Body of pancreas (tissue), 4 donors: ENCODE measurements around the gene ARHGAP24. TPM values are rescaled to one million over a fixed set of nuclear protein-coding genes. Genes with fewer than 3 reads are reported as not detected.

Experiments used
- ATAC-seq: fragments of 150-250 bp; one replicate; pipeline ENCODE4 v1.9.1; 2016
- DNase-seq, 4 donors: peaks; one replicate each; pipeline ENCODE4 v3.0.0-alpha.2; 2019
- H3K27ac ChIP-seq, 4 donors: fragments of 200-600 bp; sonication (generic); 1 replicate in 3 of 4; 2 replicates in 1 of 4; pipeline versions ENCODE4 v1.5.1 to v1.6.1; 2016 to 2019; ENCODE audit warnings: mild to moderate bottlenecking in 1 of 4, mixed read lengths in 1 of 4, moderate library complexity in 1 of 4
- H3K27me3 ChIP-seq, 2 donors: fragments of 200-600 bp; sonication (generic); one replicate each; pipeline ENCODE4 v1.6.0; 2016; ENCODE audit warnings: mild to moderate bottlenecking in 1 of 2
- H3K36me3 ChIP-seq, 2 donors: fragments of 200-600 bp; sonication (generic); replicated peaks in 1 of 2; 2 replicates each; pipeline ENCODE4 v1.5.1; 2016; ENCODE audit warnings: low read depth in 2 of 2; ENCODE audit not compliant: insufficient read depth in 1 of 2
- H3K4me1 ChIP-seq: fragments of 200-600 bp; sonication (generic); one replicate; pipeline ENCODE4 v1.6.0; 2016
- H3K4me3 ChIP-seq, 2 donors: fragments of 200-600 bp; sonication (generic); 1 replicate in 1 of 2; 2 replicates in 1 of 2; pipeline ENCODE4 v1.5.1; 2016 to 2019
- H3K9me3 ChIP-seq, 3 donors: fragments of 200-600 bp; sonication (generic); 1 replicate in 2 of 3; 2 replicates in 1 of 3; pipeline ENCODE4 v1.5.1; 2016
- CTCF ChIP-seq, 7 experiments: fragments of 450-650 bp in 4 of 7; fragments of 200-600 bp in 3 of 7; sonication (generic) in 3 of 7; IDR thresholded peaks; one replicate each; pipeline ENCODE4 v1.5.1; 2016 to 2019; ENCODE audit warnings: antibody characterized with exemption in 7 of 7
- POLR2A ChIP-seq, 3 donors: fragments of 450-650 bp; IDR thresholded peaks; one replicate each; pipeline ENCODE4 v1.6.1; 2016; ENCODE audit warnings: antibody characterized with exemption in 3 of 3, mild to moderate bottlenecking in 2 of 3
- WGBS, 2 donors: methylation state at CpG; one replicate each; pipeline ENCODE4 v1.1.5; 2017; 5-methylcytosine and 5-hydroxymethylcytosine counted together
- intact Hi-C: fragments of 100-400 bp; cut with DNase I; formaldehyde crosslinking; loops from one replicate; pipeline ENCODE4 v1.15.1; 2023
- total RNA-seq, 2 donors: library from RNA; depleted of rRNA; stranded (reverse); fragments of >200 nt; gene quantifications; one replicate each; pipeline ENCODE4 v1.1.0, GENCODE V29; 2016

The ARHGAP24 gene
- total RNA-seq, 2 donors from 2014 or later = 43.3 to 113 TPM

GRCh38 chr4:85803856-85804255 lies 328.9 kb downstream of the ARHGAP24 start:
- H3K27ac ChIP-seq = no peak overlapping the region
- no peaks in the 10 kb centered on the region for H3K9me3 ChIP-seq
- no peaks in the 10 kb centered on the region for H3K27me3 ChIP-seq
- intact Hi-C loops = no loop called here
- H3K4me1 ChIP-seq = peaks cover 11% of the 10 kb centered on the region
- H3K4me3 ChIP-seq = no peak overlapping the region
- DNase-seq = no peak
- 61 to 74% methylated on average over 4 of the region's 4 CpGs for WGBS, 2 donors
- no peak for ATAC-seq
- TF ChIP-seq CTCF (IDR thresholded peaks at IDR 0.05) (no peak), POLR2A (IDR thresholded peaks at IDR 0.05) (no peak)
- H3K36me3 ChIP-seq = no peaks in the 10 kb centered on the region

GRCh38 chr4:85805891-85806290 lies 330.9 kb downstream of the ARHGAP24 start:
- WGBS, 2 donors = 67 to 75% methylated on average over 1 of the region's 1 CpG
- intact Hi-C loops = no loop called here

DNA sequence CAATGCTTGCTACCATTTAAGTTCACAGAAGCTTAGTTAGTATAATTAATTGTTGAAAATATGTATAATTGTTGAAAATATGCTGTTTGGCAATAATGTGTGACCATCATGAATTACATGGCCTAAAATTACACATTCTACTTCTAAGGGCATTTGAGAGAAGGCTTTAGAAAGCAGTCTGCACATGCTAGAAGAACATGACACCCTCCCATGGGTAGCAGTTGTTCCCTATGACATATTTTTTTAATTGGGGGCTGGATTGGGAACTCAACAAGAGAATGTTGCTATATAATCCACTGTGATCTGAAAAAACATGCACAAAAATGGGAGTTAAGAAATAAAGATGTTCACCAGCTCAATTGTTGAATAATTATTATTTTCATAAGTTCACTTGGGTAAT lies 331.4 kb downstream of the ARHGAP24 start:
- intact Hi-C loops = no loop called here
- Histone ChIP-seq H3K9me3 (no peaks in the 10 kb centered on the region), H3K4me1 (peaks cover 12% of the 10 kb centered on the region), H3K4me3 (no peak overlapping the region), H3K27me3 (no peaks in the 10 kb centered on the region), H3K36me3 (no peaks in the 10 kb centered on the region), H3K27ac (no peak overlapping the region)
- TF ChIP-seq POLR2A (IDR thresholded peaks at IDR 0.05) (no peak), CTCF (IDR thresholded peaks at IDR 0.05) (no peak)
- DNase-seq = no peak
- ATAC-seq = no peak

More at GRCh38 chr4:85805891-85806290, 330.9 kb downstream of the ARHGAP24 start:
- H3K36me3 ChIP-seq = no peaks in the 10 kb centered on the region
- H3K27me3 ChIP-seq = no peaks in the 10 kb centered on the region
- H3K4me3 ChIP-seq = no peak overlapping the region
- no peak overlapping the region for H3K27ac ChIP-seq
- ATAC-seq (no peak), DNase-seq (no peak)
- TF ChIP-seq CTCF (IDR thresholded peaks at IDR 0.05) (no peak), POLR2A (IDR thresholded peaks at IDR 0.05) (no peak)
- no peaks in the 10 kb centered on the region for H3K9me3 ChIP-seq
- peaks cover 12% of the 10 kb centered on the region for H3K4me1 ChIP-seq

- Histone ChIP-seq H3K4me3 (no peak overlapping the region), H3K36me3 (no peaks in the 10 kb centered on the region), H3K9me3 (no peaks in the 10 kb centered on the region), H3K4me1 (peaks cover 12% of the 10 kb centered on the region), H3K27ac (no peak overlapping the region), H3K27me3 (no peaks in the 10 kb centered on the region)
- 84 to 89% methylated on average over 3 of the region's 3 CpGs for WGBS, 2 donors
- TF ChIP-seq POLR2A (IDR thresholded peaks at IDR 0.05) (no peak), CTCF (IDR thresholded peaks at IDR 0.05) (no peak)
- ATAC-seq = peak; percentile 27
- intact Hi-C loops = no loop called here
- DNase-seq = peak in 1 of 4 donors; percentile 3
These were observed 332.4 kb downstream of the ARHGAP24 start for GRCh38 chr4:85807247-85807950.

DNA sequence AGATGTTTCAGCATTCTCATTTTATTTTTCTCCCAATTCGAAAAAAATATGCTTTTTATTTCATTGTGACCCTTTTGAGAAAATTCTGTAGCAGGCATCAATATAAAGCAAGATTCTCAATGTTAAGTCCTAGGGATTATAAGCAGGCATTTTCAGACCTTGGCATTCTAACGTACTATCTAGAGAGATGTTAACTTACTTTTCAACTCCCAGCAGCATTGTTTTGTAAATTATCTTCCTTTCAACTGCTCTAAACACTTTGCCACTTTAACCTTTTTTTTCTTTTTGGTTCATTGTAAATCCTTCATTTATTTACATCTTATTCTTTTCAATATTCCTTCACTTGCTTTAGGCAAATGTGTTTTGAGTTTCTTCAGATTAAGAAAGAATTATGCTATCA lies 333.2 kb downstream of the ARHGAP24 start:
- intact Hi-C loops = no loop called here
- Histone ChIP-seq H3K9me3 (no peaks in the 10 kb centered on the region), H3K4me3 (no peak overlapping the region), H3K27me3 (no peaks in the 10 kb centered on the region), H3K4me1 (peaks cover 12% of the 10 kb centered on the region), H3K36me3 (no peaks in the 10 kb centered on the region), H3K27ac (no peak overlapping the region)
- no peak for DNase-seq
- ATAC-seq = no peak
- 52 to 57% methylated on average over 2 of the region's 2 CpGs for WGBS, 2 donors
- TF ChIP-seq CTCF (IDR thresholded peaks at IDR 0.05) = no peak
- TF ChIP-seq POLR2A (IDR thresholded peaks at IDR 0.05) = no peak
